Left lung (tissue), 10 donors: Measurements from ENCODE around the gene RAI1. TPM values are rescaled to one million over a fixed set of nuclear protein-coding genes. Genes with fewer than 3 reads are reported as not detected.
A peak's percentile ranks its signal among the peaks of the same experiment; 100 is the strongest.

Experiments used
- ATAC-seq: fragments of 200-7000 bp; cut with Tn5 transposase; one replicate; pipeline ENCODE4 v1.9.1; 2020; ENCODE audit warnings: moderate library complexity
- DNase-seq, 4 donors: peaks; one replicate each; pipeline ENCODE4 v3.0.0-alpha.2; 2013 to 2020
- H3K27ac ChIP-seq, 2 donors: fragments of 200-600 bp; sonication (generic) in 1 of 2; one replicate each; pipeline versions ENCODE4 v1.5.0 to v1.8.0; 2020 to 2021
- H3K27me3 ChIP-seq, 2 donors: fragments of 200-600 bp; sonication (generic) in 1 of 2; one replicate each; pipeline versions ENCODE4 v1.5.0 to v1.8.0; 2020 to 2021
- H3K36me3 ChIP-seq, 2 donors: fragments of 200-600 bp; sonication (generic) in 1 of 2; one replicate each; pipeline versions ENCODE4 v1.5.0 to v1.8.0; 2020 to 2021
- H3K4me1 ChIP-seq, 2 donors: fragments of 200-600 bp; one replicate each; pipeline ENCODE4 v1.8.0; 2021
- H3K4me3 ChIP-seq, 2 donors: fragments of 200-600 bp; sonication (generic) in 1 of 2; one replicate each; pipeline versions ENCODE4 v1.5.0 to v1.8.0; 2020 to 2021; ENCODE audit warnings: mild to moderate bottlenecking in 1 of 2
- H3K9me3 ChIP-seq, 2 donors: fragments of 200-600 bp; sonication (generic) in 1 of 2; one replicate each; pipeline versions ENCODE4 v1.5.0 to v1.8.0; 2020 to 2021
- CTCF ChIP-seq, 2 donors: fragments of 200-600 bp; sonication (generic) in 1 of 2; IDR thresholded peaks; one replicate each; pipeline versions ENCODE4 v1.5.0 to v1.8.0; 2021; ENCODE audit warnings: antibody characterized with exemption in 2 of 2
- intact Hi-C, 2 donors: fragments of 100-400 bp; cut with DNase I; formaldehyde crosslinking; loops; one replicate each; pipeline versions ENCODE4 v1.11.2 to v1.14.2; 2022
- polyA plus RNA-seq, 6 donors: library from polyadenylated mRNA; unstranded; fragments of 120-200 nt; gene quantifications; one replicate each; pipeline ENCODE4 v1.2.1, GENCODE V29; 2013; ENCODE audit not compliant: insufficient read length in 6 of 6
- total RNA-seq, 2 donors: library from RNA; stranded (reverse); fragmentation: NEBNext Ultra II Directional; extraction: Animal tissue kit (Norgen Biotek cat#: 25700); gene quantifications; one replicate each; pipeline ENCODE4 v1.2.1, GENCODE V29; 2021
- donor health status: DM: no; HTN: yes; CAD: no.
- donor health status: DM: no; HTN: no; CAD: no.

RAI1 gene
- total and polyA plus RNA-seq, 8 donors: 28.8 to 43.8 (median 34.7) TPM

- no peak for TF ChIP-seq CTCF (IDR thresholded peaks at IDR 0.05)
- ATAC-seq (peak; percentile 78), DNase-seq (no peak)
- Histone ChIP-seq H3K27me3 (peaks cover 0 to 16% of the 10 kb centered on the region in 2 donors), H3K4me3 (no peak overlapping the region), H3K27ac (no peak overlapping the region), H3K9me3 (no peaks in the 10 kb centered on the region), H3K36me3 (peaks cover 0 to 4% of the 10 kb centered on the region in 2 donors), H3K4me1 (peaks cover 7 to 67% of the 10 kb centered on the region in 2 donors)
- intact Hi-C loops: no loop called here
Observed at GRCh38 chr17:17728550-17729251, 47.4 kb downstream of the RAI1 start.

- Histone ChIP-seq H3K27me3 (peaks cover 0 to 5% of the 10 kb centered on the region in 2 donors), H3K36me3 (peaks cover 0 to 4% of the 10 kb centered on the region in 2 donors), H3K27ac (no peak overlapping the region), H3K9me3 (no peaks in the 10 kb centered on the region), H3K4me3 (no peak overlapping the region), H3K4me1 (peaks cover under 1 to 57% of the 10 kb centered on the region in 2 donors)
- DNase-seq (no peak), ATAC-seq (peak; percentile 72)
- peak in 1 of 2 donors; percentile 26 for TF ChIP-seq CTCF (IDR thresholded peaks at IDR 0.05)
- intact Hi-C loops: no loop called here
Observed at GRCh38 chr17:17729620-17730249, 48.5 kb downstream of the RAI1 start.

GRCh38 chr17:17730250-17730935, 49.1 kb downstream of the RAI1 start:
- ATAC-seq: no peak
- no peaks in the 10 kb centered on the region for H3K27me3 ChIP-seq
- H3K36me3 ChIP-seq: peaks cover 0 to 4% of the 10 kb centered on the region in 2 donors
- TF ChIP-seq CTCF (IDR thresholded peaks at IDR 0.05): no peak
- no peaks in the 10 kb centered on the region for H3K9me3 ChIP-seq
- intact Hi-C loops: no loop called here
- peaks cover 0 to 50% of the 10 kb centered on the region in 2 donors for H3K4me1 ChIP-seq
- H3K27ac ChIP-seq: no peak overlapping the region
- no peak for DNase-seq
- no peak overlapping the region for H3K4me3 ChIP-seq

GRCh38 chr17:17732444-17732843, 51.2 kb downstream of the RAI1 start:
- Histone ChIP-seq H3K27me3 (no peaks in the 10 kb centered on the region), H3K27ac (no peak overlapping the region), H3K4me1 (peaks cover 0 to 43% of the 10 kb centered on the region in 2 donors), H3K36me3 (peaks cover 0 to 4% of the 10 kb centered on the region in 2 donors), H3K9me3 (no peaks in the 10 kb centered on the region), H3K4me3 (no peak overlapping the region)
- no peak for ATAC-seq
- intact Hi-C loops: no loop called here
- no peak for TF ChIP-seq CTCF (IDR thresholded peaks at IDR 0.05)
- no peak for DNase-seq
